ENCODE results near the gene DRD4.

The DRD4 gene

DNA sequence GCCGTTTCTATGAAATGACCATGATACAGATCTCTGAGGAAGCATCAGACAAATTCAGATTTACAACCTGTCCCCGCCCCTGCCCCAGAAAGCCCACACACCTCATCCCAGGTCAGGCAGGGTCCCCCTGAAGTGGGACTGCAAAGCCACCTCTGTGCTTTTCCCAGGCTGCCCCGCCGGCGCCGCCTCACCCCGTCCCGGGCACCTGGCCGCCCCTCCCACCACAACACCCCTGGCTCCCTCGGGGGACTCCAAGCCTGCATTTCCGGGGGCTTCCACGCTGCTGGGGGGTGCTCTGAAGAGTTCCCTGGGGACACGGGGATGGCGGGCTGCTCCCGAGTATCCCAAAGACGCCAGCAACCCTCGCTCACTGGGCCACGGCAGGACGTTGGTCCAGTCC lies 23.2 kb downstream of the DRD4 start:
- TF ChIP-seq, protein P1, sequence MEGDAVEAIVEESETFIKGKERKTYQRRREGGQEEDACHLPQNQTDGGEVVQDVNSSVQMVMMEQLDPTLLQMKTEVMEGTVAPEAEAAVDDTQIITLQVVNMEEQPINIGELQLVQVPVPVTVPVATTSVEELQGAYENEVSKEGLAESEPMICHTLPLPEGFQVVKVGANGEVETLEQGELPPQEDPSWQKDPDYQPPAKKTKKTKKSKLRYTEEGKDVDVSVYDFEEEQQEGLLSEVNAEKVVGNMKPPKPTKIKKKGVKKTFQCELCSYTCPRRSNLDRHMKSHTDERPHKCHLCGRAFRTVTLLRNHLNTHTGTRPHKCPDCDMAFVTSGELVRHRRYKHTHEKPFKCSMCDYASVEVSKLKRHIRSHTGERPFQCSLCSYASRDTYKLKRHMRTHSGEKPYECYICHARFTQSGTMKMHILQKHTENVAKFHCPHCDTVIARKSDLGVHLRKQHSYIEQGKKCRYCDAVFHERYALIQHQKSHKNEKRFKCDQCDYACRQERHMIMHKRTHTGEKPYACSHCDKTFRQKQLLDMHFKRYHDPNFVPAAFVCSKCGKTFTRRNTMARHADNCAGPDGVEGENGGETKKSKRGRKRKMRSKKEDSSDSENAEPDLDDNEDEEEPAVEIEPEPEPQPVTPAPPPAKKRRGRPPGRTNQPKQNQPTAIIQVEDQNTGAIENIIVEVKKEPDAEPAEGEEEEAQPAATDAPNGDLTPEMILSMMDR (IDR thresholded peaks at IDR 0.05; ENCODE audit: low read depth, low read length, poor library complexity, severe bottlenecking), result no peak
- no peak for TF ChIP-seq EZH2phosphoT487 (IDR thresholded peaks at IDR 0.05; ENCODE audit: borderline replicate concordance, low read length)
- Histone ChIP-seq H3K9me2 (replicated peaks; ENCODE audit: control insufficient read depth, low read length) (no peaks in the 10 kb centered on the region), H3K9me3 (ENCODE audit: control insufficient read depth, insufficient read depth, low read length) (no peaks in the 10 kb centered on the region), H4K20me1 (ENCODE audit: control insufficient read depth, insufficient read depth, low read depth, low read length) (no peaks in the 10 kb centered on the region), H3K27me3 (ENCODE audit: control insufficient read depth, low read length) (no peaks in the 10 kb centered on the region), H3K27ac (ENCODE audit: low read depth, low read length) (no peak overlapping the region), H3K79me2 (ENCODE audit: control insufficient read depth, low read length) (no peaks in the 10 kb centered on the region), H3K4me2 (ENCODE audit: low read length) (no peak overlapping the region), H3K4me1 (ENCODE audit: control insufficient read depth, low read length) (no peaks in the 10 kb centered on the region), H3F3A (ENCODE audit: control insufficient read depth, insufficient read depth) (no peaks in the 10 kb centered on the region), H3K4me3 (ENCODE audit: low read length) (no peak overlapping the region), H3K36me3 (ENCODE audit: control insufficient read depth, low read length) (peaks cover 4% of the 10 kb centered on the region; the same call in 1 of the 2 replicates)

DNA sequence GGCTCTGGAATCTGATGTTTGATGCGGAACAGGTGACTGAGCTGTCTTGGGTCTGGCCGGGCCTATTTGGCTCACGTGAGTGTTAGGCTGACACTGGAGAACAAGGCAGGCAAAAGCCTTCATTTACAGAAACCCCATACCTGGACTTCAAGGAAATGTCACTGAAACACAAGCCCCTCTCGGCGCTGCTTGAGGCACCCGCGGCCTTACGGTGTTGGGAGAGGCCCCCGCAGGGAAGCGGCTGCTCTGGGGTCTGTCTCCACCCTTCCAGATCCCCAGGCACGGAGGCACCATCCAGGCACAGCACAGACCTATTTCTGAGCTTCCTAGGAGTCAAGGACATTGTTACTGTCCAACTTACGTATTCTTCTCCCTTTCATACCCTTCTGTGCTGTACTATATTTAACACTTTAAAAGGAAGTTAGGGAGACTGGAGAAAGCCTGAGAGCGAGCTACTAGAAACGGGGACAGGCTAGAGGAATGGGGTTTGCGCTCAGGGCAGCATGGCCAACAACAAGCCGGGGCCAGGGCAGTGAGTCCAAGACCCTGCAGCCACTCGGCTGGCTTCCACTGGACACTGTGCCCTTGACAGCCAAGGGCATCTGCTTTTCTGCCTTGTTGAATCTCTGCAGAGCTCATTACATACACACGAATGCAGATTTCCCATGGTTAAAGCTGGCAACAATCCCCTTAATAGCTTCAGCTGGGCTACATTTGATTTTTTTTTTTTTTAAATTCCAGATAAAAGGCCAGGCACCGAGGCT lies 23.8 kb downstream of the DRD4 start:
- no peak overlapping the region for H3K27ac ChIP-seq (ENCODE audit: low read depth, low read length)
- no peaks in the 10 kb centered on the region for H3K9me2 ChIP-seq (replicated peaks; ENCODE audit: control insufficient read depth, low read length)
- no peak overlapping the region for H3K4me3 ChIP-seq (ENCODE audit: low read length)
- no peaks in the 10 kb centered on the region for H3K27me3 ChIP-seq (ENCODE audit: control insufficient read depth, low read length)
- TF ChIP-seq, protein P1 (IDR thresholded peaks at IDR 0.05; ENCODE audit: low read depth, low read length, poor library complexity, severe bottlenecking), result no peak
- TF ChIP-seq EZH2phosphoT487 (IDR thresholded peaks at IDR 0.05; ENCODE audit: borderline replicate concordance, low read length), result no peak
- no peak overlapping the region for H3K4me2 ChIP-seq (ENCODE audit: low read length)
- no peaks in the 10 kb centered on the region for H3F3A ChIP-seq (ENCODE audit: control insufficient read depth, insufficient read depth)
- H3K4me1 ChIP-seq (ENCODE audit: control insufficient read depth, low read length), result no peaks in the 10 kb centered on the region
- no peaks in the 10 kb centered on the region for H3K9me3 ChIP-seq (ENCODE audit: control insufficient read depth, insufficient read depth, low read length)
- no peaks in the 10 kb centered on the region for H4K20me1 ChIP-seq (ENCODE audit: control insufficient read depth, insufficient read depth, low read depth, low read length)
- H3K36me3 ChIP-seq (ENCODE audit: control insufficient read depth, low read length), result peaks cover 4% of the 10 kb centered on the region; the same call in 1 of the 2 replicates
- H3K79me2 ChIP-seq (ENCODE audit: control insufficient read depth, low read length), result no peaks in the 10 kb centered on the region

DNA sequence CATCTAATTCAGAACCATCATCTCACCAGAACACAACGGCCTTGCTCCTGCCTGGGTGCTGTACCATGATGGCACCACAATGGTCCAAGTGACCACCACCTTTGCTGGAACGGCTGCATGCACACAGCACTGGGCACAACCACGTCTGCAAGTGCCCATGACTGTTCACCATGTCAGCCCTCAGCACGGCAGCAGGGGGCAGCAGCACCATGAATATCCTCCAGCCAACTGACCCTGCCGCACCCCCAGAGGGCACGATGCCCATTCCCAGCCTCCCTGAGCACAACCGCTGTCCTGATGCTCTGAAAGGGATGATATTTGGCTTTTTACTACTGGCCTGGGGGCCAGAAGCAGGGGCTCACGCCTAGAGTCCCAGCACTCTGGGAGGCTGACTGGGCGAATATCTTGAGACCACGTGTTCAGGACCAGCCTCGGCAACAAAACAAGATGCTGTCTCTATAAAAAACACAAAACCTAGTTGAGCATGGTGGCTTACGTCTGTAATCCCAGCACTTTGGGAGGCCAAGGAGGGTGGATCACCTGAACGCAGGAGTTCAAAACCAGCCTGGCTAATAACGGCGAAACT lies 25.7 kb downstream of the DRD4 start:
- Histone ChIP-seq H3K9me2 (replicated peaks; ENCODE audit: control insufficient read depth, low read length) (no peaks in the 10 kb centered on the region), H3K9me3 (ENCODE audit: control insufficient read depth, insufficient read depth, low read length) (no peaks in the 10 kb centered on the region), H3K4me2 (ENCODE audit: low read length) (no peak overlapping the region), H3K4me3 (ENCODE audit: low read length) (no peak overlapping the region), H3K4me1 (ENCODE audit: control insufficient read depth, low read length) (no peaks in the 10 kb centered on the region), H3K27ac (ENCODE audit: low read depth, low read length) (no peak overlapping the region), H4K20me1 (ENCODE audit: control insufficient read depth, insufficient read depth, low read depth, low read length) (no peaks in the 10 kb centered on the region), H3K27me3 (ENCODE audit: control insufficient read depth, low read length) (no peaks in the 10 kb centered on the region), H3K36me3 (ENCODE audit: control insufficient read depth, low read length) (peaks cover 4% of the 10 kb centered on the region; the same call in 1 of the 2 replicates), H3K79me2 (ENCODE audit: control insufficient read depth, low read length) (no peaks in the 10 kb centered on the region), H3F3A (ENCODE audit: control insufficient read depth, insufficient read depth) (no peaks in the 10 kb centered on the region)
- TF ChIP-seq, protein P1 (IDR thresholded peaks at IDR 0.05; ENCODE audit: low read depth, low read length, poor library complexity, severe bottlenecking), result peak; percentile 55
- TF ChIP-seq EZH2phosphoT487 (IDR thresholded peaks at IDR 0.05; ENCODE audit: borderline replicate concordance, low read length), result no peak
